ENCODE data around the gene ZBED4. TPM values are rescaled to one million over a fixed set of nuclear protein-coding genes. Genes with fewer than 3 reads are reported as not detected.

The ZBED4 gene
- total and polyA plus RNA-seq, 10 donors: 2.9 to 23.2 (median 13.9) TPM

DNA sequence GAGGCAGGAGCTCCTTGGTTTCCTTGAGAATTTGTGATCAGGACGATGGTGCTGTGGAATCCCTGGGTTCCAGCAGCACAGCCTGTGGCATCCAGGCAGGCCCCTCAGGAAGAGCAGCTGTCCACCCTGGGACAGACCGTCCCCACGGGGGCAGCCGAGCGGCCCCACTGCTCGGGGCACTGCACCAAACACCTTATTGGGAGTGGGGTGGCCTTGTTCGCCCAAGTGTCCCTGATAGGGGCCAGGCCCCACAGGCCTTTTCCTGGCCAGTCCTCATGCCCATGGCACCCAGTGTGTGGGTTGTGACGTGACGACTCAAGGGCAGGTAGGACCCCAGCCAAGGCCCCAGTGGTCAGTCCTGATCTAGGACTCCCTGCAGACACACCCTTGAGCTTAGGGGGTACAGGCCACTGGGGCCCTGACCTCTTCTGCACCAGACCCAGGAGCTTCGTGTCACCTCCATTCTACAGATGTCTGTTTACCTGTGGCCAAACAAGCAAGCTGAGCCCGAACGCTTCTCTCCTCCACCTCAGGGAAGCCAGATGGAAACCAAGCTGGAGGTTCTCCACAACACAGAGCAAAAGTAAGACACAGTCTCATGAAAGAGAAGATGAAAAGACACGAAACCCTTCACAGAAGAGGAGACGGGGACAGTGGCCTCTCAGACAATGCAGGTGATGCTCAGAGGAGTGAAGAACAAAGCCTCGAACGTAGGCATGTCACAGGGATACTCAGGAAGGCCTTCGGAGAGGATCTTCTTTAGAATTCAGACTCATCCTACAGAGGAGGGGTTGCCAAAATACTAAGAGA is 24.4 kb upstream of the ZBED4 start:
- WGBS, 5 donors: 89 to 93% (median 92%) methylated on average over 10 to 17 of the region's 17 CpGs
- Histone ChIP-seq H3K4me1 (peaks cover 18 to 47% (median 33%) of the 10 kb centered on the region in 6 donors), H3K4me3 (no peak overlapping the region), H3K27ac (peak overlapping the region in 6 of 8 donors; percentile 1 to 88 (median 38)), H3K36me3 (peaks cover 0 to 14% (median 0%) of the 10 kb centered on the region in 6 donors), H3K27me3 (replicated peaks in 1 of 7) (no peaks in the 10 kb centered on the region), H3K9me3 (no peaks in the 10 kb centered on the region)
- TF ChIP-seq, protein P1, sequence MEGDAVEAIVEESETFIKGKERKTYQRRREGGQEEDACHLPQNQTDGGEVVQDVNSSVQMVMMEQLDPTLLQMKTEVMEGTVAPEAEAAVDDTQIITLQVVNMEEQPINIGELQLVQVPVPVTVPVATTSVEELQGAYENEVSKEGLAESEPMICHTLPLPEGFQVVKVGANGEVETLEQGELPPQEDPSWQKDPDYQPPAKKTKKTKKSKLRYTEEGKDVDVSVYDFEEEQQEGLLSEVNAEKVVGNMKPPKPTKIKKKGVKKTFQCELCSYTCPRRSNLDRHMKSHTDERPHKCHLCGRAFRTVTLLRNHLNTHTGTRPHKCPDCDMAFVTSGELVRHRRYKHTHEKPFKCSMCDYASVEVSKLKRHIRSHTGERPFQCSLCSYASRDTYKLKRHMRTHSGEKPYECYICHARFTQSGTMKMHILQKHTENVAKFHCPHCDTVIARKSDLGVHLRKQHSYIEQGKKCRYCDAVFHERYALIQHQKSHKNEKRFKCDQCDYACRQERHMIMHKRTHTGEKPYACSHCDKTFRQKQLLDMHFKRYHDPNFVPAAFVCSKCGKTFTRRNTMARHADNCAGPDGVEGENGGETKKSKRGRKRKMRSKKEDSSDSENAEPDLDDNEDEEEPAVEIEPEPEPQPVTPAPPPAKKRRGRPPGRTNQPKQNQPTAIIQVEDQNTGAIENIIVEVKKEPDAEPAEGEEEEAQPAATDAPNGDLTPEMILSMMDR (IDR thresholded peaks at IDR 0.05 in 8 of 11, conservative IDR thresholded peaks at IDR 0.05 in 3 of 11): no peak
- TF ChIP-seq POLR2AphosphoS5 (IDR thresholded peaks at IDR 0.05) (no peak), POLR2A (IDR thresholded peaks at IDR 0.05) (no peak)
- intact Hi-C loops (cut with DNase I; ENCODE audit: low total_unique reads): no loop called here
- peak; percentile 76 for DNase-seq

DNA sequence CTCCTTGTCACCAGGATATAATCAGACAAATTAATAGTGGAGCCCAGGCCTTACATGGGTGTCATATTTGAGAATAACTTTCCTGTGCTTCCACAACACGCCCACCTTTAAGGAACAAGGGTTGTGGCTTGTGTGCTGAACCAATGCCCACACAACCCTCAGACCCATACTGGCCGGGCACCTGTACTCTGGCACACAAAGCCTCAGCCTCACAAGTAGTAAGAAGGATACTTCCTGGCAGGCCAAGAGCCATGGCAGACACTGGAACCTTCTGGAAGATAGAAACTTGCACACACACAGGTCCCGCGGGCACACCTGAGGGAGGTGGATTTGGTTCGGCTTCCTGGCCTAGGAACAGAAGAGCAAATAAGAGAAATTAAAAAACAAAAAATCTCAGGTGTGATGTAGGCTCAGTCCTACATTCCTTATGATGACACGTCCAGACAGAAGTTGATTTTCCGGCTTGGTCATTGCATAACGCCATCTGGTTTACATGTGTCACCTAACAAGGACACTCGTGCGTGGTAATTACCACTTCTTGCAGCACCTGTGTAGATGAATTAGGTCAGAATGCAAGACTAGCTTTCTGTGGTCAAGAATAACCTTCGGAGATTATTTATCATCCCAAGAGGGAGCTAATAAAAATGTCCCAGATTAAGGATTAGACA is 20.2 kb upstream of the ZBED4 start:
- no peak overlapping the region for H3K4me3 ChIP-seq
- peaks cover 0 to 9% (median 0%) of the 10 kb centered on the region in 7 donors for H3K27me3 ChIP-seq (replicated peaks in 1 of 7)
- WGBS, 5 donors: 74 to 88% (median 85%) methylated on average over 11 of the region's 11 CpGs
- DNase-seq: no peak
- no peak overlapping the region for H3K27ac ChIP-seq
- H3K4me1 ChIP-seq: peaks cover 0 to 19% (median 7%) of the 10 kb centered on the region in 6 donors
- no peaks in the 10 kb centered on the region for H3K36me3 ChIP-seq
- intact Hi-C loops (cut with DNase I; ENCODE audit: low total_unique reads): no loop called here
- TF ChIP-seq, protein P1 (IDR thresholded peaks at IDR 0.05 in 8 of 11, conservative IDR thresholded peaks at IDR 0.05 in 3 of 11): no peak
- TF ChIP-seq POLR2A (IDR thresholded peaks at IDR 0.05) (no peak), POLR2AphosphoS5 (IDR thresholded peaks at IDR 0.05) (no peak)
- H3K9me3 ChIP-seq: no peaks in the 10 kb centered on the region

DNA sequence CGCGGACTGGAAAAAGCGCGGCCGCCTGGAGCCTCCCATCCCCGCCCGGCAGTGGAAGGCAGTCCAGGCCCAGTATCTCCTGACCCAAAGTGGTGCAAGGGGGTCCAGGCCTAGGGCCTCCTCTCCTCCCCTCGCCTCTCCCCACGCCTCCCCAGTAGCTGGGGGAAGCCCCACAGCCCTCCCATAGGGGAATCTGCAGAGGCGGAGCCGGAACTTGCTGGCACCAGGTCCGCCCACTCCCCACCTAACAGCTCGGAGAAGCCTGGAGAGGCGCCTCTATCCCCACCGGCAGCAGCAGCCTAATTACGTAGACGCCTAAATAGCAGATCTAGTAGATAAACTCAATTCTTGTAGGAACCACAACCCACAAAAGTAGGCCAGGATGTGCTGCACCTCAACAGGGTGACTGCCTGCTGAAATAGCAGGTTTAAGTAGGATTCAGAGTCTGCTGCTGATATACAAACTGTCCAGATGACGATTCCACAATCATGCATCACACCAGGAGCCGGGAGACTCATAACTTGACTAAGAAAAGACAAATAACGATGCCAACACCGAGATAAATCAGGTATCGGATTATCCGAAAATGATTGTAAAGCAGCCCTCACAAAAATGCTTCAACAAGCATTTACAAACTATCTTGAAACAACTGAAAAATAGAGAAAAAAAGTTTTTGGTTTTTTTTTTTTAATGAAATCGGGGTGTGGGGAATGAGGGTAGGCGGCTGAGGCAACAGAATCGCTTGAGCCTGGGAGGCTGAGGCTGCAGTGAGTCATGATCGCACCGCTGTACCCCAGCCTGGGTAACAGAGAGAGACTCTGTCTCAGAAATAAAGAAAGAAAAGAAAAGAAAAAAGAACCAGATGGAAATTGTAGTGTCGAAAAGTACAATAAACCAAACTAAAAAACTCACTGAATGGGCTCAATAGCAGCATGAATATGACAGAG is 14.6 kb upstream of the ZBED4 start:
- Histone ChIP-seq H3K9me3 (no peaks in the 10 kb centered on the region), H3K36me3 (no peaks in the 10 kb centered on the region), H3K4me3 (peak overlapping the region in 5 of 8 donors; percentile 8 to 60 (median 28)), H3K27me3 (replicated peaks in 1 of 7) (peaks cover 0 to 9% (median 0%) of the 10 kb centered on the region in 7 donors), H3K4me1 (peaks cover 0 to 17% (median 6%) of the 10 kb centered on the region in 6 donors), H3K27ac (peak overlapping the region; percentile 38 to 88 (median 64))
- no peak for TF ChIP-seq POLR2A (IDR thresholded peaks at IDR 0.05)
- TF ChIP-seq, protein P1 (IDR thresholded peaks at IDR 0.05 in 8 of 11, conservative IDR thresholded peaks at IDR 0.05 in 3 of 11): no peak
- TF ChIP-seq POLR2AphosphoS5 (IDR thresholded peaks at IDR 0.05): peak; percentile 58 to 72 (median 59)
- peak; percentile 89 for DNase-seq
- WGBS, 5 donors: 38 to 53% (median 45%) methylated on average over 28 to 29 of the region's 29 CpGs
- intact Hi-C loops (cut with DNase I; ENCODE audit: low total_unique reads): no loop called here

Data from spleen (tissue), 11 donors.